DMS114 treated with DMSO at 0.1 percent for 48 hours (cell line): ENCODE measurements around the gene ACIN1.

Experiments
- DNase-seq: peaks from one replicate; lab custom pipeline; 2025; ENCODE audit not compliant: unreplicated experiment; lab: John Stamatoyannopoulos, UW

Gene ACIN1

DNA sequence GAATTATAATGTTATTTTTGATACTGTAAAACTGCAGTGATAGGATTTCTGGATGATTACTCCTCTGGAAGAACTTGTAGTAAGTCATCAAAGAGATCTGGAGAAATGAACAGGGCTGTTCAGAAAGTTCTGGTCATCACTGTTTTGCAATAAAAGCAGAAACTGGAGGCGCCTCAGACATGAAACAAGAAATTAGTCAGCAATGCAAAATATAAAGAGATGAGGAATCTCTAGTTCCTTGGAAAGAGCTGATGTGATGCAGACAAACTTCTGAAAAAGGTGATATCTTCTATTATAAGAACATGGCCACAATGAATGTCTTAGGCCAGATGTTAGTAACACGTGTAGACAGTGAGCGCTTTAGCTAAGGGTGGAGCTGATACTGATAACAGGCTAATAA lies 9.5 kb downstream of the ACIN1 start:
- DNase-seq: no peak

DNA sequence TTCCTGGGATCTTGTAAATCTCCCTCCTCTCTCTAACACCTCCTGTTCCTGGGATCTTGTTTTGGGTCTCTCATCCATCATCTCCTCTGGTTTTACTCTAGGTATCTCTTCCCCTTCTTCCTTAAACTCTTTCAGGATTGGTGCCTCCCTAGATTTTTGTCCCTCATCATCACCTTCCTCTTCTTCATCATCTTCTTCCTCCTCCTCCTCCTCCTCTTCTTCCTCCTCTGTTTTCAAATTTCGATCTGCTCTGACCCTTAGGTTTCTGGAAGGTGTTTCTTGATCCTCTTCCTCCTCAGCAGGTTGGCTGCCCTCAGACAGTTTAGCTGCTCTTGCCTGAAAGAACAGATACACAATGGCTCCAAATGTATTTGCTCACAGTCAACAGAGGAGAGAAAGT lies 14.5 kb downstream of the ACIN1 start:
- no peak for DNase-seq

DNA sequence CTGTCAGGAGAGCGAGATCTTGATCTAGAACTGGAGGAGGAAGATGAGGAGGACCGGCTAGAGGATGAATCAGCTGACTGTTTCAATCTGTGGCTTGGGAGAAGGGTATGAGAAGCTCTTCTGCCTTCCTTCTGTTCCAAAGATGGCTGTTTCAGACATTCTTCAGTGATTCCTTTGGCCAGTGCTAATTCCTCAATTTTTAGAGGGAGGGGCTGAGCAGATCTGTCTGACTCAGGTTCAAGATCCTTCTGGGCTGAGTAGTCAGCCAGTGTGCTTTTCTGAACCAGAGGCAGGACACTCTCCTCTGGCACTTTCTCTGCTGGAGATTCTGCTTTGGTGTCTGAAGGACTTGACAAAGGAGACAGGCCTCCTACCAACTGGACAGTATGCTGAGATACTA lies 15.2 kb downstream of the ACIN1 start:
- no peak for DNase-seq

DNA sequence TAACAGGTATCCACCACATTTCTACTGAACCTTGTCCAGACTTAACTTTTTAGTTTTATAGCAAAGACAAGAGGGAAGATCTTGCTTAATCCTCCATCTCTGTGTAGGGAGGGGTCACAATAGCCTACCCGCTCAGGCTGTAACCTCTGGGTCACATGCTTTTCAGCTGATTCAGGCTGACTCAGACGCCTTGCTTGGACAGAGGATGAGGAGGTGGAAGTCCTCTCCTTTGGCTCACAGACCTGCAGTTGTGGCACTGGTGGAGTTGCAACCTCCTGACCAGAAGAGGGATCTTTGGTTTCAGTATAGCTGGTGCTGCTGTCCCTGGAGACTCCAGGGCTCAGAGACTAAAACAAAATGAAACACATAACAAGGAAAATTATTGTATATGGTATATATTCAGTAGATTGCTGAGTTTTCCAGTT lies 16.2 kb downstream of the ACIN1 start:
- DNase-seq: no peak

DNA sequence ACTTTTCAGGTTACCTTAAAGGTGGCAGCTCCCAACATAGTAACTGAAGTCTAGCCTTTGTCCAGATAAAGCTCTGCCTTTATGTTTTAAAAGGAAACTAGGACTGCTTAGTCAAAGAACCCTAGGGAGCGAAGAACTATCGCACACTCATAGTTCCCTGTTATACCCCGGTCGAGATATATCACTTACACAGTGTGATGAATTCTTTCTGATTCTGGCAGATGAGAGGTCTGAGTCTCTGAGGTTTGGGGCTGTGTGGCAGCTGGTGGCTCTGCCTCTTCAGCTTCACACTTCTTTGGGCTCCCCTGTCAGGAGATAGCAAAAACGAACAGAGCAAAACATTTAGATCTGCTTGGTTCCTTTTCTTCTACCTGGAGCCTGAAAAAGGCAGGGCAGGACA lies 17.0 kb downstream of the ACIN1 start:
- DNase-seq: no peak

DNA sequence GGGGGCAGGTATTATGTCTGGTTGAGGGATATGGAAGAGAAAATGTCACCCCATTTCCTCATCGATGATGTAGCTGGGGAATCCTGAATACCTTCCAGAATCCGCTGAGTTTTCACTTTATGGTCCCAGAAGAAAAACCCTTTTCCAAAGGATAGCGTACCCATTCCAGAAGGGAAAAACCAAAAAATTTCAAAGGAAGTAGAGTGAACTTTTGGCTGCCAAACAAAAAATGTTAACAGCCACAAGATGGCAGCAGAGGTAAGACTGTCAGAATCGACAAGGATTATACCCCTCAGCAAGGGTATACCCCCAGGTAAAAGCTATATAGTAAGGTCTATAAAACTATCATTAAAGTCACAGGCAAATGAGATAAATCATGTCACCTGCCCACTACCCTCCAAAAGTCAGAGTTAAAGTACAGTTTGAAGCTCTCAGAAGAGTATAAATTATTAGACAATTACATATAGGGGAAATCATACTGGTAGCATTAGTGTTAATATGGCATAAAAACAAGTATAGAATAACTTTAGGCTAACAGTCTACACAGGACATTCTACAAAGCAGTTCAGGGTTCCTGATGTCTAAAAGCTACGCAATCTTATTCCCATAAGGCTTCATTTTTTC lies 18.0 kb downstream of the ACIN1 start:
- no peak for DNase-seq

DNA sequence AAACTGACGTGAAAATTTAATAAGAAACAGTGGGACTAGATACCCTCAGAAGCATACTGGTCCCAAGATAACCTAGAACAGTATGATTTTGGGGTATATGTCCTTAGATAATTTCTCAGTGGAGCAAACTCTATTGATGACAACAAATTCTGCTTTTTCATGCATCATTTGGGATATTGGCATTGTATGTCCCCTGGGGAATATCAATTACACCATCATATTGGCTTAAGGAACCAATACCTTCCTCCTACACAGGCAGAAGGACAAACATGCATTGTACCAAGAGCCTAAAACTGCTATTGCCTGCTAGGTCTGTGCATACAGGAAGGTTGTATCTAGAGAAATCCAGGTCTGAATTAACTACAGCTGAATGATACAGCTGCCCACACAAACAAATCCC lies 20.0 kb downstream of the ACIN1 start:
- DNase-seq: no peak

DNA sequence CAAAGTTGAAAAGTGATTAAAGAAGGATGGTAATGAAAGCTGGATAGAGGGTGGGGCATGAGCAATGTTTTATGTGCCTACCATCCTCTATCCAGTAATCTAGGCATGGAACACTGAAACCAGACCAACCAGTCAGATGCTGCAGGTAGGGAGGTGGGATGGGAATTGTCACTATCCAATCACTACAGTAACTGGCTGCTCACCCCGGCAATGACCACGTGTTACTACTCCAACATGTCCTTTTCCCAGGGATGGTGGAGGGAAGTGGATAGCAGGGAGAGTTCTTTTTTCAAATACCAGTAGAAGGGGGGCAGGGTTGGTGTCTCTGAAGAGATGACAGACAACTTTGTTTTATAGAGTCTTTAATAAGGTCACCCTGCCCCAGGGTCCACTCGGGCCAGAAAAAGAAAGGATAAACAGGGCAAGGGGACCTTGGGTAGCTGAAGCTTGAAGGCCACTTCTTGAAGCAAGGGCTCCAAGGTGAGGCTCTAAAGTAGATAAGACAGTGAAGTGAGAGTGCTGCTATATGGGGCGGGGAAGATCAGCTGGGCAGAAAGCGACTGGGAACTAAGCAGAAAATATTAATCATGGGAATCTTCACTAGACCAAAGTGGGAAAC lies 22.9 kb downstream of the ACIN1 start:
- no peak for DNase-seq

DNA sequence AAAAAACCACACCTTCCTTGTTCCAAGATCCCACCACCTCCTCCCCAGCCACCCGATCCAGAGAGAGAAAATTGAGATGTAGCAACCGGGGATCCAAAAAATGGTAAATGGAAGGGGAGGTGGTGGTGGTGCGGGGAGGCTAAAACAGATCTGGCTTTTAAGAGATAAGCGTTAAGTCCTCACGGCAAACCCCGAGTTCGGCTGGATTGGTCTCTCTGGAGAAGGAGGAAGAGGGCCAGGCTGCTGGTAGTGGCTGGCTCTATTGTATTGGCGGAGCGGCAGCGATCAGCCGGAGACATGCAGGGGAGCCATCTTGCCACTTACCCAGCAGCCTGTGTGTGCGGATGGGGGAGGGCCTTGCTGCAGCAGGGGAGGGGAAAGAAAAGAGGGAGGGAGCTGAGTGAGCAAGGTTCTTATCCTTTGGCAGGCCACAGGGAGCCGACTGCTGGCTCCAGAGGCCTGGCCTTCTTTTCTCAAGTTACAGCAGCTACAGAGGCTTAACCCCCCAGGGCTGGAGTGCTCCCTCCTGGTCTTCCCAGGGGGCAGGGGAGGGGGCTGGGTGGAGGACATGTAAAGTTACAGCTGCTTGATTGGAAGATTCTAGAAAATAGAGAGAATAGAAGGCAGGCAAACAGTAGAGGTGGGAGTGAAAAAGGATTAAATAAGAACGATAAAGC lies 23.6 kb downstream of the ACIN1 start:
- no peak for DNase-seq

DNA sequence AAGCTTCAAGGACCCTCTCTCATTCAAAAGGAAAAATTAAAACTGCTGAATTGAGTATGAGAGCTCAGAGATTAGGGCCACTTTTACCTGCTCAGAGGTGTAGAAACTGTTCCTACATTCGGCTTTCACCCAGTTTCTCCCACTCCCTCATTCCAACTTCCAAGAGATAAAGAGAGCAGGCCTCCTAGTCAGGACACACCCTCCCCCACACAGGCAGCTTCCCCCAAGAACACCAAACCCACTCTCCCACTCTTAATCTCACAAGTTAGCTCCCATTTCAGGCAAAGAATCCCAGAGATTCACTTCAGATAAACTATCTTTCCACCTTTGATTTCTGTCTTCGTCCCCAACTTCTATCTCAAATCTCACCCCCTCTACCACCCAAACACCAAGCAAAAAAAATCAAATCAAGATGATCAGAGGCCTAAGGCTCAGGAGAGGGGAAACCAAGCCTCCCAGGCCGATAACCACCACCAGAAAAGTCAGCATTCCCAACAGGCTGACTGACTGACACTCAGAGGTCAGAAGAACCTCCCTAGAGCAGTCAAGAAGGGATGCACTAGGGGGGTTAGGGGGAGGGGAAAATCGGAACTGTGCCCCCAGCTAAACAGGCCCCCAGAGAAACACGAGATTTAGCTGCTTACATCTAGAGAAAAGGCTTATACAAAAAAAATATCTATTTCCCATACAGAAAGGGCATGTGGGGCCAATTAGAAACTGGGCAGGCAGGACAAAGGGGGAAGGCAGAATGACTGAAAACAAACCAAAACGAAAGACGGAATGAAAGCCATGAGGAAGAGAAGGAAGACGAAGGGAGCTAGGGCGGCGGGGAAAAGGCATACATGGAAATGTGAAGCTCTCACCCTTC lies 24.4 kb downstream of the ACIN1 start:
- no peak for DNase-seq

DNA sequence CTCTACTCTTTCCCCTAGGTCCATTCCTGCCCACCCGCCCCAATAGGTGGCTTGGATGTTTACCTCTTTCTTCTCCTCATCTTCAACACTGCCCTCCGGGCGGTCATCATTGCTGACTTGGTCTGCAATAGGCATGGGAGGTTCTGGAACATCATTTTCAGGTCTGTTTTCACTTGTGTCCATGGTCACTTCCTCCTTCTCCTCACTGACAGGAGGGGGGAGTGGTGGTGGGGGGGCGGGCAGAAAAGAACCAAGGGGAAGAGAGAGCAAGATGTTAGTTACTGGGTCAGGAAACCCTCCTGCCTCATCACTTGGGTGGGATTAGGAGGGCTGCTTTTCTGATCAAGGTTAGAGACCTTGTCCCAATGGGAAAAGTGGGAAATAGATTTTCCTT lies 25.5 kb downstream of the ACIN1 start:
- DNase-seq: no peak

DNA sequence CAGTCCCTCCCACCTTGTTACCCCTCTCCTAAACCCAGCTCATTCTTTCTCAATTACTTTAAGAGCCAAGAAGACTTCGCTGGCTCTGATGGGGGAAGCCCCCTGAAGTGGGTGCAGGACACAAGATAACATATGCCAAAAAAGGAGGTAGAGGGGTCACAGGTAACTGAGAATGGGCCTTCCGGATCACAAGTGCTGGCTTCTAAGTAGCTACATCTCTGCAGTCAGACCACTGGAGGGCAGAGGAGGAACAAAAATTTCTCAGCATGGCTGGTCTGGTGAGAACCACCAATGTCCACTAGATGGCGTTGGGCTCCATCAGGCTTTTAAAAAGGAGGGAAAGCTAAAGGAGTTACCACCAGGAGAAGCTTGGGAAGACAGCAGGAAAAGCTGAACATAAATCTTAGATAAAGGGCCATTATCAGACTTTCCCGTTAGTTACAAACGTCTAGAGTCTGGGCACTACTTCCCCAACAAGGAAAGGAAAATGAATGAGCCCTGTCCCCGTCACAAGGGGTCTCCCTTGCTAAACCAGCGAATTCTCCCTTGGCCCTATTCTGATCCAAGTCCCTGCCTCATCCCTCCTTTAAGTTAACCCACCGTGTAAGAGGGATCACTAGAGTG lies 26.0 kb downstream of the ACIN1 start:
- no peak for DNase-seq

DNA sequence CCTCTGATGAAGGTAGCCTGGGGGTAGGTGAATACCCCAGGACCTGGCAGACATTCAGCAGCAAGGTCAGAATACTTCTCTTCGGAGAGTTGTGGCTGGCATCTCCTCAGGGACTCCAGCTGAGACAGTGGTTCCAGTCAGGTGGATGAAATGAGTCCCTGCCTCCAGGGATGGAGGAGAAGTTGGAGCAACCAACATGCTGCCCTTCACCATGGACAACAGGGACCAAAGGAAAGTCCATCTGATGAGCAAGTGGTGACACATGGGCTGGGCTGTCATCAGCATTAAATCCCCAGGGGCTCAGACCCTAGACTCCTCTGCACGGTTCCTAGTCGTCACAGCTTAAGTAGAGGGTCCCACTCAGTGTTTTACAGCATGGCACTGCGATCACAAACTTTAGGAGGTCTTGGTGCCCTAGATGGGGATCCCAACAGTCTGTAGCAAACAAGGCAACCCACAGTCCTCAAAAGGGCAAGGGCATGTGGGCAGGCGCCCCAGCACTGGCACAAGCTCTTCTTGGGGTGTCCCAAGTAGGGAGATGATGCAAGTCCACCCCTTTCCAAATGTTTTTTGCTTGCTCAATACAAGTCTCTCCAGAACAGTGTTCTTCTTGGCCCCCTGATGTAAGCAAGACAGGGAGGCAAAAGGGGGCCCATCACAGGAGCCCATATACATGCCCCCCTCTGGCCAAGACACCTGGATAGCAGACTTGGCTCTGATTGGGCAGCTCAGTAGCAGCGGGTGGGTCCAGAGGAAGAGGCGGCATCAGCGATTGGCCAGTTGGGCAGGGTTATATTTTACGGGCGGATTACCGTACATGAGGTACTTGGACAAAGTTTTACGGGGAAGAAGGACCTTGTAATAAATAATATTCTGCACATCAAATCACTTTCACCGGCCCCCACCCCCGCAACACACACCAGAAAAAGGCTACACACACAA lies 26.8 kb downstream of the ACIN1 start:
- no peak for DNase-seq

DNA sequence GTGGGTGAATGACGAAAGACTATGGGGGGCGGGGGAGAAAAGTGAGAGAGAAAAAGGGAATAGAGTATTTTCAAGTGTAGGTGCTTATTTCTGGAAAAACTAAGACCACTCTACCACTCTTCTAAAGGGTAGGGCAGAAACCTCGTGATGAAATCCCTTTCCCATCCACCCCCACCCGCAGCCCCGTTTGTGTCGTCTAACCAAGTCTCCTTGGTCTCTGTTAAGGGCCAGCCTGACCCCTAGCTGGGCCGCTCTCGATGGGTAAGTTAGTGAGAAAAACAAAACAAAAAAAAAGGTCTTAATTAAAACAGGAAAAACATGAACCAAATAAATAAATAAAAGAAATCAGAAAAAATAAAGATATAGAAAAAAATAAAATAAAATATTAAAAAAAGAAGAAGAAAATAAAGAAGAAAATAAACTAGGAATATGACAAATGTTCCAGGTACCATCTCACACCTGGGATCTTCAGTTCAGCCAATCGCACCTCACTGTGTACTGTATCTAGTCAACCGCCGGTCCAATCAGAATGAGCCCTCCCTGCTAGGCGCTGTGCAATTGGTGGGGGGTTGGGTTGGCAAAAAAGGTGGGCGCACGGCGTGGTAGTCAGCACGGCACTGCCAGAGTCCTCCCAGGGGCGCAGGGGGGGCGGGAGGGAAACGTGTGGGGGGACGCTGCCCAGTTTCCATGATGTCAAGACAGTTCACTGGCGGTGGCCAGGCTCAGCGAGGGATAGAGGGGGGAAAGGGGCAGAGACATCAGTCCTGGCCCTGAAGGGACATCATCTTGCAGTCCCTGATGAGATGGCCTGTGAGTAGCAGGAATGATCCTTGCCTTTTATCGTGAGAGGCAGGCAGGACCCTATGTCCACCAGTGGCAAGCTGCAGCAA lies 27.8 kb downstream of the ACIN1 start:
- no peak for DNase-seq

DNA sequence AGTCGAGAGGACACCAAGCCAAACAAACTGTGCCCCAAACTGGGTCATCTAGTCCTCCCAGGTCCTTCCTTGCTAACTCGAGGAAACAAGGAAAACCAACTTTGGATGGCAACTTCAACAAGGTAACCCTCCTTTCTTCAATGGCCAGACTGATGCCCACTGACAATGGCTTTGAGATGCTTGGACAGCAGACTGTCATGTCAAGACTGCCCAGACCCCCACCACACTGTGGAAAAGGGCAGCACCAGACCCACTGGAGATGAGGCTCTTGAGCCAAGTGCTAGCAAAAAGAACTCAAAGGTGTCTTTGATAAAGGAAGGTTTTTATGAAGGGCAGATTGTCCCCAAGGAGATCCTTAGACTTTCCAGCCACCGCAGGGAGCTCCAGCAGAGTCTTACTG lies 28.6 kb downstream of the ACIN1 start:
- DNase-seq: no peak

DNA sequence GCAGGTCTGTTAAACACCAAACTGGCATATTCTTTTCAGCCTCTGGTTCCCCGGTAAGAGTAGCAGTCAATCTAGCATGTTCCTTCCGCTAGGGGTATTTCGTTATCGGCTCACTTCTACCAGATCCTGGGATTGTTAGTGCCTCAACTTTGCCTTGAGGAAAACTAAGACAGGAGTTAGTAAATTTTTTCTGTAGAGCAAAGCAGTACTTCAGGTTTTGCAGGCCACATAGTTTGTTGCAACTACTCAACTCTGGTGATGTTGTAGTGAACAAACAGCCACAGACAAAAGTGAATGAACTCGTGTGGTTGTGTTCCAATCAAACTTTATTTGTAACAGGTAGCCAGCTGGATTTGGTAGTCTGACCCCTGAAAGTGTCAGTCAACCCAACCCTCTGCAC lies 31.3 kb downstream of the ACIN1 start:
- DNase-seq: no peak

DNA sequence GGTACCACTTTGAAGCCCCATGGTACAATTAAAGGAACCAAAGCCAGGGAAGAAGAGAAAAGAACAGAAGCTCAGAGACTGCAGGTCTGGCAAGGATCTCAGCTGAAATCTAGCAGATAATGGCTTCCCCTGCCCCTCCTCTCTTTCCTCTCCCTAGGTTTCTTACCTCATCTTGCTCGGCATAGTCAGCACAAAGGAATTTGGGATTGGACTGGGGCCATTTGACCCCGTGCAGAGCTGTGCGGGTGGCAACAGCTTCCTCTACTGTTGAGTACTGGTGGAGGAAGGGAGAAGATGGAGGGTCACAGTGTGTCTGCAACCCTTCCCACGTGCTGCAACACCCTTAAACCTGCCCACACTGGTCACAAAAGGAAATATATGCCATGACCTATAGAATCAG lies 32.9 kb downstream of the ACIN1 start:
- no peak for DNase-seq

DNA sequence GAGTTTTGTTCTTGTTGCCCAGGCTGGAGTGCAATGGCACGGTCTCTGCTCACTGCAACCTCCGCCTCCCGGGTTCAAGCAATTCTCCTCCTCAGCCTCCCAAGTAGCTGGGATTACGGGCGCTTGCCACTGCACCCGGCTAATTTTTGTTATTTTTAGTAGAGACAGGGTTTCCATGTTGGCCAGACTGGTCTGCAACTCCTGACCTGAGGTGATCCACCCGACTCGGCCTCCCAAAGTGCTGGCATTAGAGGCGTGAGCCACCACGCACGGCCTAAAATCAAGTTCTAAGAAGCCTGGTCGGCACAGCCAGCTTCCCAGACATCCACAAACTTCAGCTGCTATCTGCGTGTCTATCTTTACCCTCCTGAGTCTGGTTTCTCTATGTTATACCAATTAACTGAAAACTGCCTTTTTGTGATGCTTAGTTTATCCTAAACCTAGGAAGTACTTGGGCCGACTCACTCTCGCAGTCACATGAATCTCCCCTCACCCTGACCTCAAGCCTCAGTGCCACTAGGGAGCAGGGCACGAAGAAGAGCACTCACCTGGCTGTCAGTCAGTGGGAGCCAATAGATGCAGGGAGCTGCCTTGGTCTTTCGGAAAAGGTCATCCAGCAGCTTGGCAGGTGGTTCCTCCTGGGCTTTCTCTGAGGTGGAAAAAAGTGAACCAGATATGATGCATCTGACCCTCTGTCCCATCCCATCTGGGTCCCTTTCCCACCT lies 34.2 kb downstream of the ACIN1 start:
- DNase-seq: no peak
